ENCODE data around the gene PRKAG2. TPM values are rescaled to one million over a fixed set of nuclear protein-coding genes. Genes with fewer than 3 reads are reported as not detected.

PRKAG2 gene
- total and polyA plus RNA-seq, 12 donors, result 3.8 to 17.3 (median 10.9) TPM

GRCh38 chr7:151774951-151775350, 102.0 kb downstream of the PRKAG2 start:
- H3K27me3 ChIP-seq, result no peaks in the 10 kb centered on the region
- H3K4me3 ChIP-seq, result no peak overlapping the region
- H3K4me1 ChIP-seq (replicated peaks in 1 of 2), result no peaks in the 10 kb centered on the region
- intact Hi-C loops (cut with DNase I), result no loop called here
- no peak for TF ChIP-seq POLR2A (IDR thresholded peaks at IDR 0.05)
- TF ChIP-seq, protein P1, sequence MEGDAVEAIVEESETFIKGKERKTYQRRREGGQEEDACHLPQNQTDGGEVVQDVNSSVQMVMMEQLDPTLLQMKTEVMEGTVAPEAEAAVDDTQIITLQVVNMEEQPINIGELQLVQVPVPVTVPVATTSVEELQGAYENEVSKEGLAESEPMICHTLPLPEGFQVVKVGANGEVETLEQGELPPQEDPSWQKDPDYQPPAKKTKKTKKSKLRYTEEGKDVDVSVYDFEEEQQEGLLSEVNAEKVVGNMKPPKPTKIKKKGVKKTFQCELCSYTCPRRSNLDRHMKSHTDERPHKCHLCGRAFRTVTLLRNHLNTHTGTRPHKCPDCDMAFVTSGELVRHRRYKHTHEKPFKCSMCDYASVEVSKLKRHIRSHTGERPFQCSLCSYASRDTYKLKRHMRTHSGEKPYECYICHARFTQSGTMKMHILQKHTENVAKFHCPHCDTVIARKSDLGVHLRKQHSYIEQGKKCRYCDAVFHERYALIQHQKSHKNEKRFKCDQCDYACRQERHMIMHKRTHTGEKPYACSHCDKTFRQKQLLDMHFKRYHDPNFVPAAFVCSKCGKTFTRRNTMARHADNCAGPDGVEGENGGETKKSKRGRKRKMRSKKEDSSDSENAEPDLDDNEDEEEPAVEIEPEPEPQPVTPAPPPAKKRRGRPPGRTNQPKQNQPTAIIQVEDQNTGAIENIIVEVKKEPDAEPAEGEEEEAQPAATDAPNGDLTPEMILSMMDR (IDR thresholded peaks at IDR 0.05), result no peak
- H3K9me3 ChIP-seq (replicated peaks in 1 of 3), result no peaks in the 10 kb centered on the region
- H3K27ac ChIP-seq, result no peak overlapping the region
- WGBS, 4 donors, result 86 to 94% (median 93%) methylated on average over 8 of the region's 8 CpGs
- H3K36me3 ChIP-seq (replicated peaks in 1 of 2), result no peaks in the 10 kb centered on the region
- DNase-seq, result no peak

DNA sequence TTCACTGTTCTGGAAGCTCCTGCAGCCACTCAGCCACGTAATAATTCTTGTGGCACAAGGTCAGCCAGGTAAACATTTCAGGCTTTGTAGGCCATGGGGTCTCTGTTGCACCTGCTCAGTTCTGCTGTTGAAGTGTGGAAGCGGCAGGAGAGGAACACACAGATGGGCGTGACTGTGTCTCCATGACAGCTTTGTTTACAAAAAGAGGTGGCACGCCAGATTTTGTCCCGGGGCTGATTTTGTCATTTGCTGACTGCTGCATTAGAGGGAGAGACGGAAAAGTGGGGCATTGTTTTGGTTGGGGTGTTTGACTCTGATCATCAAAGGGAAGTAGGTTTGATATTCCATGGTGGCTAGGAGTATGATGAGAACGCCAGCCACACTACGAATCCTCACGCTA, 103.1 kb downstream of the PRKAG2 start:
- intact Hi-C loops (cut with DNase I), result no loop called here
- Histone ChIP-seq H3K4me3 (no peak overlapping the region), H3K27ac (no peak overlapping the region), H3K4me1 (replicated peaks in 1 of 2) (no peaks in the 10 kb centered on the region), H3K27me3 (no peaks in the 10 kb centered on the region), H3K36me3 (replicated peaks in 1 of 2) (no peaks in the 10 kb centered on the region), H3K9me3 (replicated peaks in 1 of 3) (no peaks in the 10 kb centered on the region)
- DNase-seq, result no peak
- TF ChIP-seq, protein P1 (IDR thresholded peaks at IDR 0.05), result no peak
- TF ChIP-seq POLR2A (IDR thresholded peaks at IDR 0.05), result no peak
- 85 to 93% (median 92%) methylated on average over 9 of the region's 9 CpGs for WGBS, 4 donors

GRCh38 chr7:151770232-151770631, 106.7 kb downstream of the PRKAG2 start:
- Histone ChIP-seq H3K27ac (no peak overlapping the region), H3K27me3 (no peaks in the 10 kb centered on the region), H3K4me1 (replicated peaks in 1 of 2) (no peaks in the 10 kb centered on the region), H3K9me3 (replicated peaks in 1 of 3) (no peaks in the 10 kb centered on the region), H3K4me3 (no peak overlapping the region), H3K36me3 (replicated peaks in 1 of 2) (no peaks in the 10 kb centered on the region)
- no peak for DNase-seq
- 83 to 95% (median 91%) methylated on average over 4 of the region's 4 CpGs for WGBS, 4 donors
- intact Hi-C loops (cut with DNase I), result no loop called here
- TF ChIP-seq, protein P1 (IDR thresholded peaks at IDR 0.05), result no peak
- TF ChIP-seq POLR2A (IDR thresholded peaks at IDR 0.05), result no peak

- Histone ChIP-seq H3K4me3 (no peak overlapping the region), H3K27me3 (no peaks in the 10 kb centered on the region), H3K9me3 (replicated peaks in 1 of 3) (no peaks in the 10 kb centered on the region), H3K36me3 (replicated peaks in 1 of 2) (no peaks in the 10 kb centered on the region), H3K4me1 (replicated peaks in 1 of 2) (no peaks in the 10 kb centered on the region), H3K27ac (no peak overlapping the region)
- TF ChIP-seq, protein P1 (IDR thresholded peaks at IDR 0.05), result no peak
- TF ChIP-seq POLR2A (IDR thresholded peaks at IDR 0.05), result no peak
- no peak for DNase-seq
- 87 to 90% (median 89%) methylated on average over 6 to 11 of the region's 11 CpGs for WGBS, 4 donors
- intact Hi-C loops (cut with DNase I), result no loop called here
These were observed 107.6 kb downstream of the PRKAG2 start for GRCh38 chr7:151769188-151769821.
